OCI-LY7 (cell line): ENCODE measurements around the gene TMEM131L. TPM values are rescaled to one million over a fixed set of nuclear protein-coding genes. Genes with fewer than 3 reads are reported as not detected.
A peak's percentile ranks its signal among the peaks of the same experiment; 100 is the strongest.

ENCODE experiments used
- BruUV-seq: library from RNA; stranded (reverse); fragments of 400-500 nt; replicated peaks from 2 replicates; lab custom pipeline; 2021; lab: Mats Ljungman, UMichigan
- CTCF ChIA-PET: fragments of 300-600 bp; sonication (Branson Sonifier 250); formaldehyde crosslinking; loops from one replicate; lab custom pipeline; 2022; ENCODE audit warnings: antibody characterized with exemption; ENCODE audit not compliant: unreplicated experiment; lab: Charles Lee
- POLR2A ChIA-PET: fragments of 300-600 bp; sonication (Branson Sonifier 250); formaldehyde crosslinking; loops from one replicate; lab custom pipeline; 2022; ENCODE audit warnings: antibody characterized with exemption; lab: Charles Lee
- DNase-seq: peaks from one replicate; pipeline ENCODE4 v3.0.0-alpha.2; 2015; ENCODE audit warnings: low spot score
- H2AFZ ChIP-seq: fragments of 200-600 bp; sonication (generic), shearing (Covaris generic); 2 replicates; pipeline ENCODE4 v1.6.1; 2014; ENCODE audit warnings: mild to moderate bottlenecking, antibody characterized with exemption, low read length, moderate library complexity
- H3K27ac ChIP-seq: fragments of 200-600 bp; sonication (generic); 2 replicates; pipeline ENCODE4 v1.5.1; 2014; ENCODE audit warnings: mixed run types, low read depth, mild to moderate bottlenecking, moderate library complexity, low read length, inconsistent platforms; ENCODE audit not compliant: poor library complexity, severe bottlenecking
- H3K36me3 ChIP-seq: fragments of 200-600 bp; sonication (generic); 2 replicates; pipeline ENCODE4 v1.6.1; 2014; ENCODE audit warnings: mild to moderate bottlenecking, antibody characterized with exemption, low read length, moderate library complexity, mixed read lengths; ENCODE audit not compliant: insufficient read depth
- H3K4me1 ChIP-seq: fragments of 200-600 bp; sonication (generic); 2 replicates; pipeline ENCODE4 v1.5.1; 2014; ENCODE audit warnings: mild to moderate bottlenecking, low read length; ENCODE audit not compliant: insufficient read depth, poor library complexity, severe bottlenecking
- H3K4me2 ChIP-seq: fragments of 200-600 bp; sonication (generic); 2 replicates; pipeline ENCODE4 v1.6.1; 2014; ENCODE audit warnings: mild to moderate bottlenecking, low read length
- H3K4me3 ChIP-seq: fragments of 200-600 bp; sonication (generic); 2 replicates; pipeline ENCODE4 v1.5.1; 2014; ENCODE audit warnings: mild to moderate bottlenecking, low read depth, low read length; ENCODE audit not compliant: poor library complexity, severe bottlenecking
- H3K79me2 ChIP-seq: fragments of 200-600 bp; sonication (generic); 2 replicates; pipeline ENCODE4 v1.6.1; 2016; ENCODE audit warnings: low read depth, mild to moderate bottlenecking, low read length, moderate library complexity, mixed read lengths; ENCODE audit not compliant: insufficient read depth
- H3K9me2 ChIP-seq: fragments of 200-600 bp; sonication (generic); 2 replicates; pipeline ENCODE4 v1.6.1; 2016; ENCODE audit warnings: mild to moderate bottlenecking, low read length, mixed read lengths; ENCODE audit not compliant: insufficient read depth
- H3K9me3 ChIP-seq: fragments of 200-600 bp; sonication (generic); 2 replicates; pipeline ENCODE4 v1.6.1; 2014; ENCODE audit warnings: mild to moderate bottlenecking, mixed run types, low read length, mixed read lengths
- H4K20me1 ChIP-seq: fragments of 200-600 bp; sonication (generic); 2 replicates; pipeline ENCODE4 v1.6.1; 2014; ENCODE audit warnings: mild to moderate bottlenecking, antibody characterized with exemption, low read length, moderate library complexity, mixed read lengths; ENCODE audit not compliant: insufficient read depth
- CTCF ChIP-seq: fragments of 200-600 bp; sonication (generic); conservative IDR thresholded peaks from 2 replicates; pipeline ENCODE4 v1.5.1; 2014; ENCODE audit warnings: mild to moderate bottlenecking, antibody characterized with exemption, low read length, moderate library complexity, mixed read lengths
- EZH2phosphoT487 ChIP-seq: fragments of 200-600 bp; sonication (generic); IDR thresholded peaks from 2 replicates; pipeline ENCODE4 v1.6.1; 2018; ENCODE audit warnings: low read depth, borderline replicate concordance, mild to moderate bottlenecking, mixed run types, antibody characterized with exemption, low read length, moderate library complexity, mixed read lengths
- intact Hi-C: fragments of 100-400 bp; cut with micrococcal nuclease; formaldehyde crosslinking; loops from one replicate; pipeline ENCODE4 v1.10.0; 2022; ENCODE audit not compliant: unreplicated experiment
- total RNA-seq, 2 experiments: library from RNA; depleted of rRNA in 1 of 2; stranded (reverse); fragments of >200 nt in 1 of 2; shearing (Covaris generic) in 1 of 2; gene quantifications; 2 replicates each; pipeline ENCODE4 v1.2.3, GENCODE V29; 2014 to 2022

TMEM131L gene
- total RNA-seq, 2 experiments from 2014 or later, result 133 to 148 TPM

- no peak overlapping the region for H3K4me2 ChIP-seq
- intact Hi-C loops, result no loop called here
- peaks cover 100% of the 10 kb centered on the region for H3K79me2 ChIP-seq
- H3K36me3 ChIP-seq, result peaks cover 98% of the 10 kb centered on the region
- no peak for TF ChIP-seq EZH2phosphoT487
- TF ChIP-seq CTCF, result no peak
- peaks cover 32% of the 10 kb centered on the region for H3K4me1 ChIP-seq
- ChIA-PET CTCF (no interaction called here), POLR2A (interaction anchor here (1.0 to 2.4 kb wide), 2 partner anchors 12 to 19 kb away, joined by 3 to 10 read pairs; no protein-coding TSS in a partner anchor)
- H3K9me2 ChIP-seq, result no peaks in the 10 kb centered on the region
- H3K27ac ChIP-seq, result no peak overlapping the region
- no peak for DNase-seq
- no peak overlapping the region for H2AFZ ChIP-seq
- H3K9me3 ChIP-seq, result no peaks in the 10 kb centered on the region
- H3K4me3 ChIP-seq, result no peak overlapping the region
- BruUV-seq, result no TSS peak
- peaks cover 43% of the 10 kb centered on the region for H4K20me1 ChIP-seq
These were observed 46.1 kb downstream of the TMEM131L start for GRCh38 chr4:153512162-153512852.

- intact Hi-C loops, result no loop called here
- Histone ChIP-seq H3K4me2 (no peak overlapping the region), H4K20me1 (peaks cover 36% of the 10 kb centered on the region), H3K4me1 (peaks cover 35% of the 10 kb centered on the region), H3K27ac (peak overlapping the region; percentile 4), H3K36me3 (peaks cover 98% of the 10 kb centered on the region), H2AFZ (no peak overlapping the region), H3K9me3 (no peaks in the 10 kb centered on the region), H3K79me2 (peaks cover 100% of the 10 kb centered on the region), H3K4me3 (no peak overlapping the region), H3K9me2 (no peaks in the 10 kb centered on the region)
- TF ChIP-seq EZH2phosphoT487 (no peak), CTCF (no peak)
- no TSS peak for BruUV-seq
- ChIA-PET POLR2A (interaction anchor here (0.6 to 2.4 kb wide), 5 partner anchors 9 to 43 kb away, joined by 3 to 10 read pairs (median 4); no protein-coding TSS in a partner anchor), CTCF (no interaction called here)
- DNase-seq, result no peak
These were observed 46.9 kb downstream of the TMEM131L start for GRCh38 chr4:153512952-153513500.

GRCh38 chr4:153513596-153513995 lies 47.4 kb downstream of the TMEM131L start:
- Histone ChIP-seq H4K20me1 (peaks cover 39% of the 10 kb centered on the region), H3K4me1 (peaks cover 41% of the 10 kb centered on the region), H3K36me3 (peaks cover 98% of the 10 kb centered on the region), H3K4me2 (no peak overlapping the region), H3K79me2 (peaks cover 100% of the 10 kb centered on the region), H3K27ac (no peak overlapping the region), H3K4me3 (no peak overlapping the region), H3K9me3 (no peaks in the 10 kb centered on the region), H2AFZ (no peak overlapping the region), H3K9me2 (no peaks in the 10 kb centered on the region)
- TF ChIP-seq EZH2phosphoT487, result no peak
- TF ChIP-seq CTCF, result no peak
- POLR2A ChIA-PET, result interaction anchor here (0.6 to 2.4 kb wide), 7 partner anchors 9 to 168 kb away, joined by 3 to 10 read pairs (median 4); no protein-coding TSS in a partner anchor
- BruUV-seq, result no TSS peak
- intact Hi-C loops, result no loop called here
- CTCF ChIA-PET, result no interaction called here
- DNase-seq, result no peak
